Measurements from ENCODE around the gene SIVA1. TPM values are rescaled to one million over a fixed set of nuclear protein-coding genes. Genes with fewer than 3 reads are reported as not detected.
A peak's percentile ranks its signal among the peaks of the same experiment; 100 is the strongest.

SIVA1 gene
- total RNA-seq, 1 donor from 2014 or later: 96.0 TPM

DNA sequence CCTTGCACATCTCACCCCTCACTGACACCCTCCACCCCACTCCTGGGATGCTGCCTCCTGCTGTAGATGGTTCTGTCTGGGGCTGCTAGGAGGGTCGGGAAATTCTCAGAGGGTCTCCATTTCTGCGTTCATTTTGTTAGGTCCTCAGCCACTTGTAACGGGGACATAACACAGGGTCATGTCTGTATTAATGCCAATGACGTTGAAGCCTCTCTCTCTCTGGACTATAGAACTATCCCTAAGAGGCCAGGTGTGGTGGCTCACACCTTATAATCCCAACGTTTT lies 14.6 kb downstream of the SIVA1 start:
- no peak for DNase-seq (ENCODE audit: low spot score)
- Mint-ChIP-seq H3K36me3 (ENCODE audit: low read depth) (peaks cover 31% of the 10 kb centered on the region), H3K4me3 (ENCODE audit: low read depth) (no peak overlapping the region), H3K4me1 (ENCODE audit: low read depth) (peaks cover 4% of the 10 kb centered on the region), H3K9me3 (peaks cover 3% of the 10 kb centered on the region), H3K27ac (no peak overlapping the region), H3K27me3 (ENCODE audit: low read depth) (no peaks in the 10 kb centered on the region)
- intact Hi-C loops (cut with micrococcal nuclease): loop anchor here (5.0 kb wide), 1 partner anchor 100 kb away; the partner anchor contains the start of gene CEP170B

DNA sequence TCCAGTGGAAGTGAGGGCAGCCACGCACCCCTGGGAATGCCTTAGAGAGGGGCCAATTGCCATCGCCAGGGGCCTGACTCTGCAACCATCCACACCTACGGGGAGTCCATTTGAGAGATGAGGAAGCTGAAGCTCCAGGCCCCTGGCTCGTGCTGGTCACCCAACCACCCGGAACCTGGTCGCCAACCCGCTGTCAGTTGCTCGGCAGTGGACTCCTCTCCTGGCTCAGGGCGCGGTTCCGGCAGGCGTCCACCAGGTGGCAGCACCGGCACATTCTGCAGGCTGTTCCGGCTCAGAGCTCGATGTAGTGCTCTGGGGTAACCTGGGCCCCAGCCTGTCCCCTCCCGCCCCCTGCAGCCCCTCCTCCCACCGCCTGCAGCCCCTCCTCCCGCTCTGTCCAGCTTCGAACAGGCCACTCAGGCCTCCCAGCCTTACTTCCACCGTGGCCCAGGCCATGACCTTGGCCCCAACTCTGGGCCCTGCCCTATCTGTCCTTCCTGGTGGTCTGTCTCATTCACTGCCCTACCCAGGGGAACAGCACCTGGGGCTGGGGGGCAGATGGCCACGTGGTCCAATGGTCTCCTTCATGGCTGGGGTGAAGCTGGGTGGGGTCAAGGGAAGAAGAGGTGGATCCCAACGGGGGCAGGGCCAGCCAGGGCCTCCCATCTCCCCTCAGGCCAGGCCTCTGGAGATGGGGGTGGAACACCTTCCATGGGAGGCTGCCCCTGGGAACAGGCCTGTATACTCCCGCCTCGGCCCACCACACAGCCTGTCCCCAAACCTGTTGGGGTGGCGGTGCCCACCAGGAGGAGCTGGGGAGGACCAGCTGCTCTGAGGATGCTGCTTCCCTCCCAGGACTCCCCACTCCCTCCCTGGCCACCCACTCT lies 15.7 kb downstream of the SIVA1 start:
- Mint-ChIP-seq H3K4me1 (ENCODE audit: low read depth) (peaks cover 4% of the 10 kb centered on the region), H3K9me3 (peaks cover 3% of the 10 kb centered on the region), H3K27me3 (ENCODE audit: low read depth) (no peaks in the 10 kb centered on the region), H3K27ac (no peak overlapping the region), H3K4me3 (ENCODE audit: low read depth) (no peak overlapping the region), H3K36me3 (ENCODE audit: low read depth) (peaks cover 41% of the 10 kb centered on the region)
- intact Hi-C loops (cut with micrococcal nuclease): loop anchor here (1.0 to 5.0 kb wide), 3 partner anchors 16 to 99 kb away; partner anchors contain the start of genes CEP170B and SIVA1
- peak; percentile 84 for DNase-seq (ENCODE audit: low spot score)

DNA sequence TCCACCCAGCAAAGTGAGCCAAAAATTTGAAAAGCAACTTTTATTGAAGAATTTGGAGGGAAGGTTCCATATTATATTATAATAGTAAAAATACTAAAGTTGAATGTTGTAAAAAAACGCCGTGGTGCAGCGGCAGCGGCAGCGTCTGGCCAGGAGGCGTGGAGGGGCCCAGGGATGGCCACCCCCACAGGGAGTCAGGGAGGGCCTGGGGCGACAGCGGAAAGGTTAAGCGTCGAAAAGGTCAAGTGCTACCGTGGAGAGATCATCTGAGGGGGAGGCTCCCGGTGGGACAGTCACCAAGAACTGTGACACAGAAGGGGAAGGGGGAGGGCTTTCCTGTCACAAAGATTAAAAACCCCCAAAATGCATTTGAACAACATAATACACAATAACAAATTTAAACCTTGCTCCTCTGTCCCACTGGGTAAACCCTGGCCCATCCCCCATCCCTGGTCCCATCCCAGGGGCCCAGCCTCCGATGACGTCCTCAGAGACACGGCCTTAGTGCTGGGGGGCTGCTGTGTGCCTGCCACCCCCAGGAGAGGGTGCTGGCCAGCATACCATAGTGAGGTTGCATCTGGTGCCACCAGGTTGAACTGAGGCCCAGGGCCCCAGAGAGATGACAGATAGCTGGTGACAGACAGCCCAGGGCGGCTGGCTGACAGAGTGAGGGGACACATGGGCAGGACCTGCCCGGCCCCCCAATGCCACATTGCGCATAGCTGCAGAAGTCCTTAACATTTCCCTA lies 16.6 kb downstream of the SIVA1 start:
- no peak for DNase-seq (ENCODE audit: low spot score)
- Mint-ChIP-seq H3K36me3 (ENCODE audit: low read depth) (peaks cover 44% of the 10 kb centered on the region), H3K27ac (peak overlapping the region; percentile 38), H3K4me3 (ENCODE audit: low read depth) (no peak overlapping the region), H3K4me1 (ENCODE audit: low read depth) (peaks cover 4% of the 10 kb centered on the region), H3K9me3 (peaks cover 3% of the 10 kb centered on the region), H3K27me3 (ENCODE audit: low read depth) (no peaks in the 10 kb centered on the region)
- intact Hi-C loops (cut with micrococcal nuclease): loop anchor here (2.0 to 5.0 kb wide), 2 partner anchors 17 to 98 kb away; partner anchors contain the start of genes CEP170B and SIVA1

DNA sequence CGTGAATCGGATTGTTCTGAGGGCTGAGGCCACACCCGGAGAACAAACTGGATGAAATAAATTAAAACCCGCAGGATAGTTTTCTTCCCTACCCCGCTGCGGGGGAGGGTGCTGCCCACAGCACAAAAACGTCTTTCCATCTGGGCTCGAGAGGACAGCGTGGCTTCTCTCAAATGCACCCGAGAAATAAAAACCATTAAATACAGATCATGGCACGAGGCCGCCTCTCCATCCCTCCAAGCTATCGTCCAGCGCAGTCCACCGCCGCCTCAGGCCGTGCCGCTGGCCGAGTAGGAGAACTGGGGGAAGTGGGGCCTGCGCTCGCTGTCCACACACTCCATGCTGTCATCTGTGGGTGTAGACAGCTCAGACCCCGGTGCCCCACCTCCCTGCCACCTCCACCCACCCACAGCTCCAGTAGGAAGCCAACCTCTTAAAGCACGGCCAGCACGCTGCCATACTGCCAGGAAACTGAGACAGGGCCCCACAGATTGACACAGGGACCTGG lies 17.2 kb downstream of the SIVA1 start:
- Mint-ChIP-seq H3K27me3 (ENCODE audit: low read depth) (no peaks in the 10 kb centered on the region), H3K27ac (no peak overlapping the region), H3K36me3 (ENCODE audit: low read depth) (peaks cover 44% of the 10 kb centered on the region), H3K9me3 (peaks cover 3% of the 10 kb centered on the region), H3K4me3 (ENCODE audit: low read depth) (no peak overlapping the region), H3K4me1 (ENCODE audit: low read depth) (peaks cover 4% of the 10 kb centered on the region)
- DNase-seq (ENCODE audit: low spot score): no peak
- intact Hi-C loops (cut with micrococcal nuclease): no loop called here

DNA sequence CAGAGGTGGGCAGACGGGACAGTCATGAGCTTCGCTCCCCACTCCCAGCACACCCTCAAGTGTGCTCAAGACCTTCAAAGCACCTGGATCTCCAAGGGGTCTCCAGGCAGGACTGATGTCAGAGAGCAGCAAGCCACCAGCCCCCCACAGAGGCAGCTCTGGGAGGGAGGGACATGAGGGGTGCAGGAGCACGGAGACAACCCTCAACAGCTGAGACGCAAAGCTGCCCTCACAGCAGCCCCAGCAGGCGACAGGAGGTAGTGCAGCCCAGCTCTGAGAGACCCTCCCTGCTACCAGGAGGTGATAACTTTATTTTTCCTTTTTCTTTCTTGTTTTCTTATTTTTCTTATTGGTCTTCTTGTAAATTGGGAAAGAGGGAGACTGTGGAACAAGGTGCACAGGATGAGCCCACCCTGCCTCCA lies 17.9 kb downstream of the SIVA1 start:
- H3K27me3 Mint-ChIP-seq (ENCODE audit: low read depth): no peaks in the 10 kb centered on the region
- DNase-seq (ENCODE audit: low spot score): no peak
- H3K36me3 Mint-ChIP-seq (ENCODE audit: low read depth): peaks cover 48% of the 10 kb centered on the region
- intact Hi-C loops (cut with micrococcal nuclease): no loop called here
- no peak overlapping the region for H3K4me3 Mint-ChIP-seq (ENCODE audit: low read depth)
- no peak overlapping the region for H3K27ac Mint-ChIP-seq
- peaks cover 3% of the 10 kb centered on the region for H3K9me3 Mint-ChIP-seq
- H3K4me1 Mint-ChIP-seq (ENCODE audit: low read depth): peaks cover 4% of the 10 kb centered on the region

DNA sequence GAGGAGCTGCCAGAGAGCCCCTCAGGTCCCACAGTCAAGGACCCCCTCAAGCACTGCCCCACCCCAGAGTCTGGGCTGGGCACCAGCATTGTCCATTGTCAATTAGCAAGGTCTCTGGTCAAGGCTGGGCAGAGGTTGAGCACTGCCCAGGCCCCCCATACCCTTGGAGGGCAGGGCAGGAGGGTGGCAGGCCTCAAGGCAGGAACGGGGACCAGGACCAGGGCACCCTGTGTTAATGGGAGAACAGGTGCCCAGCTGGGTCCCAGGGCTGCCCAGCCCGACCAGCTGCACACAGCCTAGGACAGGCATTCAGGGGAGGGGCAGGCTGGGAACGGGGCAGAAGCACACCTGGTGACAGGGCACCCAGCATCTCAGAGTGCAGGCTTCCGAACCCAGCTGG lies 18.4 kb downstream of the SIVA1 start:
- Mint-ChIP-seq H3K27ac (no peak overlapping the region), H3K36me3 (ENCODE audit: low read depth) (peaks cover 53% of the 10 kb centered on the region), H3K27me3 (ENCODE audit: low read depth) (no peaks in the 10 kb centered on the region), H3K9me3 (peaks cover 3% of the 10 kb centered on the region), H3K4me3 (ENCODE audit: low read depth) (no peak overlapping the region), H3K4me1 (ENCODE audit: low read depth) (peaks cover 4% of the 10 kb centered on the region)
- DNase-seq (ENCODE audit: low spot score): no peak
- intact Hi-C loops (cut with micrococcal nuclease): no loop called here

DNA sequence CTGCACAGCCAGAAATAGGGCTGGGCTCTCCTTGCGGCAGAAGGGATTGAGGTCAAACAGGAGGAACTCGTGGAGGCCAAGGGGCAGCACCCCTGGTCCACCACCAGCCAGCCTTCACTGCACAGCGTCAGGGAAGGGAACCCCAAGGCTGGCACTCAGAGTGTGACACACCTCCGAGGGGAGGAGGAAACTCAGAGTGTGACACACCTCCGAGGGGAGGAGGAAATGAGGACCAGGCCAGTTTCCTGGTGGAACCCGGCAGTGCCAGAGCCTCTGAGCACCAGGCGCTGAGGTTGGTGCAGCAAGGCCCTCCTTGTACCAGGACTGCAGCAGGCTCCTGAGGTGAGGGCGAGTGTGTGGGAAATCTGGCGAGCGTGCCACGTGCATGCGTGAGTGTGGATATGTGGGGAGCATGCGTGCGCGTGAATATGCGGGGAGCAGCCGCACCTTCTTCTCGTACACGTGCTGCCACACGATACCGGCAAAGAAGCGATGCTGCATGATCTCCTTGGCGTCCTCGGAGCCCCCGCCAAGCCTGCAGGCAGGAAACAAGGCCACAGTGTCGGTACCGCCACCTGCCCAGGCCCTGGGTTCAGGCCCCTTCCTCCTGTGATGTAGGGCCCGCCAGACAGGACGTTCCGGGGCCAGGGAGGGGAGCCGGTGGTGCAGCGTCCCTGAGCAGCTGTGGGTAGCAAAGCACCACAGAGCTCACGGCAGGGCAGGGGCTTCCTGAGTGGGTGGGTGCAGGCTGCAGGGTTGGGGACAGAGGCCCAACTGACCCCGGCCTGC lies 19.2 kb downstream of the SIVA1 start:
- H3K4me3 Mint-ChIP-seq (ENCODE audit: low read depth): no peak overlapping the region
- H3K9me3 Mint-ChIP-seq: peaks cover 3% of the 10 kb centered on the region
- no peak overlapping the region for H3K27ac Mint-ChIP-seq
- H3K36me3 Mint-ChIP-seq (ENCODE audit: low read depth): peaks cover 58% of the 10 kb centered on the region
- H3K4me1 Mint-ChIP-seq (ENCODE audit: low read depth): peaks cover 4% of the 10 kb centered on the region
- no peak for DNase-seq (ENCODE audit: low spot score)
- no peaks in the 10 kb centered on the region for H3K27me3 Mint-ChIP-seq (ENCODE audit: low read depth)
- intact Hi-C loops (cut with micrococcal nuclease): no loop called here

DNA sequence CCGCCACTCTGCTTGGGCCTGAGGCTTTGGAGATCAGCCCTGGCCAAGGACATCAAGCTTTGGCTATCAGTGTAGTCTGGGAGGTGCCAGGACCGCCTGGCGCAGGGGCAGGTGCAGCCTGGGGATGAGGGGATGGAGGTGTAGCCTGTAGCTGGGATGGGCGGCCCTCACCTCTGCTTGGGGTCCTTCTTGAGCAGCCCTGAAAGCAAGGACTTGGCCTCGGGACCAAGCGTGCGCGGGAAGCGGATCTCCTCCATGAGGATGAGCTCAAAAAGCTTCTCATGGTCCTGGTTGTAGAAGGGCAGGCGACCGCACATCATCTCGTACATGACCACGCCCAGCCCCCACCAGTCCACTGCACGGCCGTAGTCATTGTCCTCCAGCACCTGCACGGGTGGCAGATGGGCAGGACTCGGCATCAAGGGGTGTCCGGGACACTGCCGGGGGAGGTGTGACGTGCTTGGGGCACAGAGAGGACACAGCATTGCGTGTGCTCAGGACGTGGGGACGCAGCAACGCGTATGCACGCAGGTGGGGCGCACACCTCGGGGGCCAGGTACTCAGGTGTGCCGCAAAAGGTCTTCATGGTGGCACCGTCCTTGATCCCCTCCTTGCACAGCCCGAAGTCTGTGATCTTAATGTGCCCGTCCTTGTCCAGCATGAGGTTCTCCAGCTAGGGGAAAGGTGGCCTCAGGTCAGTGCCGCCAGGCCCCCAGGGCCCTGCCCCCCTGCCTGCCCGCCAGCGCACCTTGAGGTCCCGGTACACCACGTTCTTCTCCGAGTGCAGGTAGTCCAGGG lies 20.0 kb downstream of the SIVA1 start:
- intact Hi-C loops (cut with micrococcal nuclease): no loop called here
- peaks cover 3% of the 10 kb centered on the region for H3K9me3 Mint-ChIP-seq
- peaks cover 4% of the 10 kb centered on the region for H3K4me1 Mint-ChIP-seq (ENCODE audit: low read depth)
- peaks cover 61% of the 10 kb centered on the region for H3K36me3 Mint-ChIP-seq (ENCODE audit: low read depth)
- H3K27me3 Mint-ChIP-seq (ENCODE audit: low read depth): no peaks in the 10 kb centered on the region
- DNase-seq (ENCODE audit: low spot score): no peak
- H3K4me3 Mint-ChIP-seq (ENCODE audit: low read depth): no peak overlapping the region
- H3K27ac Mint-ChIP-seq: no peak overlapping the region

DNA sequence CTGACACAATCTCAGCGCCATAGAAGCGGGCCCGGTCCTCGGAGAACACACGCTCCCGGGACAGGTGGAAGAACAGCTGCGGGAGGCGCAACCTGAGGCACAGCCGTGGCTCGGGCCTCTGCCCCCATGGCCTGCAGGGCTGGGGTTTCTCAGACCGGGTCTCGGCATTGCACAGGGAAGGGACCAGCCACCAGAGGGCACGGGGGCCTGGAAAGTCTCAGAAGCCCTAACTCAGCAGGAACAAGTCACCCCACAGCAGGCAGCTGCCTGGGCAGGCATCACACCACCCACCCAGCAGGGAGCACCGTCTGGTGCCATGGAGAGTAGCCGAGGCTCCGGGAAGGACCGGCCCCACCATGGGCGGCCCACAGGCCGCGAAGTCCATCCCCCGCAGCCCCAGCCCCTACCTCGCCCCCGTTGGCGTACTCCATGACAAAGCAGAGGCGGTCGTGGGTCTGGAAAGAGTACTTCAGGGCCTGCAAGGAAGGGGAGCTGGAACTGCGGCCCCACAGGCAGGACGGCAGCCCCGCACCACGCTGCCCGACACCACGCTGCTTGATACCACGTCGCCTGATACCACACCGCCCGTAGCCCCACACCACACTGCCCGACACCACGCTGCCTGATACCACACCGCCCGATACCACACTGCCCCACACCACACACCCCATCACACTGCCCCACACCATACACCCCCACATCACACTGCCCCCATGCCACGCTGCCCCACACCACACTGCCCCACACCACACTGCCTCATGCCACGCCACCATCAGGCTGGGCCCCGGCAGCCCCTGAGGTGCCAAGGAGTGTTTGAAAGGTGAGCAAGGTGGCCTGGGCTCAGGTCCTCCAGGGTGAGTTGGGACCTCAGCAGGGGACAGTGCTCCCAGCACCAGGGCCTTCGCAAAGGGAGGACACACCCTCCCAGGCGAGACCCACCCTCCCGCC lies 20.8 kb downstream of the SIVA1 start:
- intact Hi-C loops (cut with micrococcal nuclease): no loop called here
- peaks cover 3% of the 10 kb centered on the region for H3K9me3 Mint-ChIP-seq

DNA sequence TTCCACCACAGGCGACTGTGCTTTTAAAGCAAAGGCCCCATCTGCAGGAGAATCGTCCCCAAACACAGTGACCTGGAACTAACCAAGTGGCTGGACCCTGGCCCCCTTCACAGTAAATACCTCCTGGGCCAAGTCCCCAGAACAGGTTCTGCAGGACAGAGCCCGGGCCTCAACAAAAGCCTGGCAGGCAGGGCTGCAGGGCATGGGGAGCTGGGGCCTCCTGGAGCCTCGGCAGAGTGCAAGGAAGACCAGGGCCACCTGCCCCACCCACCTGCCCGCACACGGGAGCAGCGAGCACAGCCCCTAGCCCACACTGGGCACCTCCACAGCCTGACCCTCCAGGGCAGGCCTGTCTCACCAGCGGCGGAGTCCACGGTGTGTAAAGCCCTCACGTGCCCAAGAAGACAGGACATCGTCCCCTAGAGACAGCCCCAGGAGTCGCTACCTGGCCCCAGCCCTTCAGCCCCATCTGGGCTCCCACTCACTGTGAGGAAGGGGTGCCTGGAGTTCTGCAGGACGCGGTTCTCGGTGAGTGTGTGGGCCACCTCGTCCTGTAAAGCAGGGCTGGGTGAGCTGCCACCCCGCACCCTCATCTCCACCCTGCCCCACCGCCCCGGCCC lies 21.6 kb downstream of the SIVA1 start:
- Mint-ChIP-seq H3K27me3 (ENCODE audit: low read depth) (no peaks in the 10 kb centered on the region), H3K36me3 (ENCODE audit: low read depth) (peaks cover 57% of the 10 kb centered on the region), H3K27ac (no peak overlapping the region), H3K9me3 (peaks cover 3% of the 10 kb centered on the region), H3K4me1 (ENCODE audit: low read depth) (peaks cover 1% of the 10 kb centered on the region), H3K4me3 (ENCODE audit: low read depth) (no peak overlapping the region)
- DNase-seq (ENCODE audit: low spot score): no peak
- intact Hi-C loops (cut with micrococcal nuclease): no loop called here

More for the DNA sequence above, 20.8 kb downstream of the SIVA1 start:
- peaks cover 4% of the 10 kb centered on the region for H3K4me1 Mint-ChIP-seq (ENCODE audit: low read depth)
- DNase-seq (ENCODE audit: low spot score): no peak
- peaks cover 61% of the 10 kb centered on the region for H3K36me3 Mint-ChIP-seq (ENCODE audit: low read depth)
- H3K27me3 Mint-ChIP-seq (ENCODE audit: low read depth): no peaks in the 10 kb centered on the region
- H3K27ac Mint-ChIP-seq: no peak overlapping the region
- no peak overlapping the region for H3K4me3 Mint-ChIP-seq (ENCODE audit: low read depth)

DNA sequence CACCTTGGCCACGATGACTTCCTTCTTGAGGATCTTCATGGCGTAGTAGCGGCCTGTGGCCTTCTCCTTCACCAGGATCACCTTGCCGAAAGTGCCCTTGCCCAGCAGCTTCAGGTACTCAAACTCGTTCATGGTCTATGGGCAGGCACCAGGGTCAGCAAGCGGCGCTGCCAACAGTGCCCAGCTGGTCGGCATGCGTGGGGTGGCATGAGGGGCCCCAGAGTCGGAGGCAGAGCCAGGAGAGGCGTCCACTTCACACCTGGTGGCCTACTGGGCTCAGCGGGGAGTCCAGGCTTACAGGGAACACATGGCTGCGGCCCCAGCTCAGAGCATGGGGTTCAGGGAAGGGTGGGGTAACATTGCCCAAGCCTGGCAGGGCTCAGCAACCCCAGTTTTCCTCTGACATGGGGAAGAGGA lies 22.1 kb downstream of the SIVA1 start:
- Mint-ChIP-seq H3K4me1 (ENCODE audit: low read depth) (no peaks in the 10 kb centered on the region), H3K27ac (no peak overlapping the region), H3K36me3 (ENCODE audit: low read depth) (peaks cover 52% of the 10 kb centered on the region), H3K27me3 (ENCODE audit: low read depth) (no peaks in the 10 kb centered on the region), H3K9me3 (peaks cover 3% of the 10 kb centered on the region), H3K4me3 (ENCODE audit: low read depth) (no peak overlapping the region)
- no peak for DNase-seq (ENCODE audit: low spot score)
- intact Hi-C loops (cut with micrococcal nuclease): no loop called here

All from activated T-helper 2 cell treated with anti-CD3 and anti-CD28 coated beads, Interferon-gamma antibody, Interleukin-2, Interleukin-4, amounts not matched to agents 10 μg/mL and 5 μg/mL and 100 μg/mL, durations not matched to agents 14 hours and 24 hours and 36 hours (primary cell).